ENCODE results near the gene ZNRF2. TPM values are rescaled to one million over a fixed set of nuclear protein-coding genes. Genes with fewer than 3 reads are reported as not detected.

Gene ZNRF2
- total RNA-seq, 1 experiment from 2014 or later: 22.1 TPM

- no peak for ATAC-seq
- POLR2A ChIA-PET: no interaction called here
- TF ChIP-seq TCF7L2 (IDR thresholded peaks at IDR 0.05; ENCODE audit: low read depth, low read length) (no peak), POLR2AphosphoS5 (IDR thresholded peaks at IDR 0.05; ENCODE audit: low read depth, low read length) (no peak), SIN3A (IDR thresholded peaks at IDR 0.05; ENCODE audit: borderline replicate concordance, insufficient read depth, low read depth, low read length) (no peak), REST (IDR thresholded peaks at IDR 0.05; ENCODE audit: insufficient read depth in 1 of 2, low read depth in 2 of 2, low read length in 1 of 2) (no peak)
- TF ChIP-seq, protein P1, sequence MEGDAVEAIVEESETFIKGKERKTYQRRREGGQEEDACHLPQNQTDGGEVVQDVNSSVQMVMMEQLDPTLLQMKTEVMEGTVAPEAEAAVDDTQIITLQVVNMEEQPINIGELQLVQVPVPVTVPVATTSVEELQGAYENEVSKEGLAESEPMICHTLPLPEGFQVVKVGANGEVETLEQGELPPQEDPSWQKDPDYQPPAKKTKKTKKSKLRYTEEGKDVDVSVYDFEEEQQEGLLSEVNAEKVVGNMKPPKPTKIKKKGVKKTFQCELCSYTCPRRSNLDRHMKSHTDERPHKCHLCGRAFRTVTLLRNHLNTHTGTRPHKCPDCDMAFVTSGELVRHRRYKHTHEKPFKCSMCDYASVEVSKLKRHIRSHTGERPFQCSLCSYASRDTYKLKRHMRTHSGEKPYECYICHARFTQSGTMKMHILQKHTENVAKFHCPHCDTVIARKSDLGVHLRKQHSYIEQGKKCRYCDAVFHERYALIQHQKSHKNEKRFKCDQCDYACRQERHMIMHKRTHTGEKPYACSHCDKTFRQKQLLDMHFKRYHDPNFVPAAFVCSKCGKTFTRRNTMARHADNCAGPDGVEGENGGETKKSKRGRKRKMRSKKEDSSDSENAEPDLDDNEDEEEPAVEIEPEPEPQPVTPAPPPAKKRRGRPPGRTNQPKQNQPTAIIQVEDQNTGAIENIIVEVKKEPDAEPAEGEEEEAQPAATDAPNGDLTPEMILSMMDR (IDR thresholded peaks at IDR 0.05): no peak
- intact Hi-C loops (cut with micrococcal nuclease; ENCODE audit: unreplicated experiment): no loop called here
- H3K4me3 ChIP-seq (ENCODE audit: low read depth in 2 of 2, low read length in 2 of 2): no peak overlapping the region
- H3K27me3 ChIP-seq (ENCODE audit: control insufficient read depth, insufficient read depth, low read length): peaks cover 3% of the 10 kb centered on the region; the same call in 1 of the 2 replicates
- no TSS peak for BruUV-seq (replicated peaks)
- DNase-seq (ENCODE audit: low read depth, low spot score): no peak
- CTCF ChIA-PET: no interaction called here
- H3K4me1 ChIP-seq (ENCODE audit: control insufficient read depth, insufficient read depth, low read length): no peaks in the 10 kb centered on the region
- no peaks in the 10 kb centered on the region for H3K9me3 ChIP-seq (ENCODE audit: control insufficient read depth, insufficient read depth, low read depth, low read length)
- no peak overlapping the region for H3K27ac ChIP-seq (ENCODE audit: low read length)
- in situ Hi-C loops (cut with HindIII; ENCODE audit: low pct_unique_long_range_greater_than_20kb, low sequenced_read_pairs): no loop called here
- no peaks in the 10 kb centered on the region for H3K36me3 ChIP-seq (ENCODE audit: control insufficient read depth, insufficient read depth, low read length)
Observed at GRCh38 chr7:30254248-30254647, 30.1 kb upstream of the ZNRF2 start.

DNA sequence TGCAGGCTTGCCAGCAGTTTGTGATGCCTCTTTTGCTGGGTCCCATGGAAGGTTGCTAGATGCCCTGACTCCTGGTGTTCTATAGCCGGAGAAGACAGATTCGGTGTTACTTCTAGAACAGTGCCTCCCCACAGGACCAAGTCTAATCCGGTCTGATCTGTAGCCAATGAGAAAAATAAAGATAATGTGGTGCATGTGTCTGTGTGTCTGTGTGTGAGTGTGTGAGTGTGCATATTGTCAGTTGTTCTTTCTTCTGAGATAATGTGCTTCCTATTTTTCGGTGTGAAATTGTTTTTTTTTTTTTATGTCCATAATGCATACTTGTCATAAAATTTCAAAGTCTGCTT lies 29.7 kb upstream of the ZNRF2 start:
- no peak overlapping the region for H3K4me3 ChIP-seq (ENCODE audit: low read depth in 2 of 2, low read length in 2 of 2)
- no peaks in the 10 kb centered on the region for H3K4me1 ChIP-seq (ENCODE audit: control insufficient read depth, insufficient read depth, low read length)
- DNase-seq (ENCODE audit: low read depth, low spot score) (no peak), ATAC-seq (no peak)
- TF ChIP-seq SIN3A (IDR thresholded peaks at IDR 0.05; ENCODE audit: borderline replicate concordance, insufficient read depth, low read depth, low read length): no peak
- TF ChIP-seq REST (IDR thresholded peaks at IDR 0.05; ENCODE audit: insufficient read depth in 1 of 2, low read depth in 2 of 2, low read length in 1 of 2): no peak
- TF ChIP-seq, protein P1 (IDR thresholded peaks at IDR 0.05): no peak
- TF ChIP-seq TCF7L2 (IDR thresholded peaks at IDR 0.05; ENCODE audit: low read depth, low read length): no peak
- no peak for TF ChIP-seq POLR2AphosphoS5 (IDR thresholded peaks at IDR 0.05; ENCODE audit: low read depth, low read length)
- ChIA-PET POLR2A (interaction anchor here (0.7 kb wide), 1 partner anchor 8 kb away, joined by 7 read pairs; no protein-coding TSS in a partner anchor), CTCF (interaction anchor here (0.6 kb wide), 1 partner anchor 15 kb away, joined by 4 read pairs; no protein-coding TSS in a partner anchor)
- intact Hi-C loops (cut with micrococcal nuclease; ENCODE audit: unreplicated experiment): no loop called here
- H3K27me3 ChIP-seq (ENCODE audit: control insufficient read depth, insufficient read depth, low read length): peaks cover 3% of the 10 kb centered on the region; the same call in 1 of the 2 replicates
- BruUV-seq (replicated peaks): no TSS peak
- no peaks in the 10 kb centered on the region for H3K36me3 ChIP-seq (ENCODE audit: control insufficient read depth, insufficient read depth, low read length)
- in situ Hi-C loops (cut with HindIII; ENCODE audit: low pct_unique_long_range_greater_than_20kb, low sequenced_read_pairs): no loop called here
- no peaks in the 10 kb centered on the region for H3K9me3 ChIP-seq (ENCODE audit: control insufficient read depth, insufficient read depth, low read depth, low read length)
- H3K27ac ChIP-seq (ENCODE audit: low read length): no peak overlapping the region

Measured in Panc1 (cell line).